HUES64 (cell line): ENCODE data around the gene CREBBP.

ENCODE experiments used
- H3K27ac ChIP-seq: 2 replicates; pipeline ENCODE4 v1.7.0; 2013; ENCODE audit warnings: low read depth, low read length, inconsistent platforms
- H3K27me3 ChIP-seq: 2 replicates; pipeline ENCODE4 v1.6.1; 2013; ENCODE audit warnings: mild to moderate bottlenecking, low read length; ENCODE audit not compliant: insufficient read depth
- H3K36me3 ChIP-seq: 2 replicates; pipeline ENCODE4 v1.6.1; 2013; ENCODE audit warnings: mild to moderate bottlenecking, low read length; ENCODE audit not compliant: insufficient read depth
- H3K4me1 ChIP-seq: 2 replicates; pipeline ENCODE4 v1.6.1; 2013; ENCODE audit warnings: mild to moderate bottlenecking, low read length, moderate library complexity; ENCODE audit not compliant: insufficient read depth
- H3K4me3 ChIP-seq: 2 replicates; pipeline ENCODE4 v1.5.1; 2013; ENCODE audit warnings: mild to moderate bottlenecking, low read length, moderate library complexity
- H3K9ac ChIP-seq: 2 replicates; pipeline ENCODE4 v1.6.1; 2013; ENCODE audit warnings: mild to moderate bottlenecking, low read depth, low read length
- H3K9me3 ChIP-seq: 2 replicates; pipeline ENCODE4 v1.6.1; 2013; ENCODE audit warnings: low read depth, low read length; ENCODE audit not compliant: insufficient read depth
- WGBS: fragments of 150-250, 120-280 bp; methylation state at CpG from one replicate; pipeline ENCODE4 v1.1.7; 2013; ENCODE audit warnings: missing lambda C conversion rate; 5-methylcytosine and 5-hydroxymethylcytosine counted together

Gene CREBBP

DNA sequence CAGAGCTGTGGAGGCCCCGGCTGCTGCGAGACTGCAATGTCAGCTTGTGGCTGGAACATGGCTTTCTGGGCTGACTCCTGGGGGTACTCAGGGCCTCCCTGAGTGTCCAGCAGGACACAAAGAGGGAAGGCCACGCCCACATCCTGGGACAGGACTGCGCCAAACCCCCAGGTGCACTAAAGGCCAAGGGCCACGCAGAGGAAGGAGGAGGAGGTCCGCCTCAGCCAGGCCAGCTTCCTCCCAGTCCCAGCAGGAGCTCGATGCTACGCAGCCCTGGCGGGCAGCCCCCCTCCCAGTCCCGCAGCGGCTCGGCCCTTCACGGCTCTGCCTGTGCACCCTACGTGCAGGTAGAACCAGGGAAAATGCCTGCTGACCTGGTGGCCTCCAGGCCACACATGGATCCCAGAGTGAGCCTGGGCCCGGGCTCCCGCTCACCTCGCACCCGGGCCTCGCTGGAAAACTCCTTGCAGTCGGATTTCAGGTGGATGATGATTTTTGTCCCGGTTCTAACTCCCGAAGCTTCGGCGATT, 204.8 kb downstream of the CREBBP start:
- Histone ChIP-seq H3K9ac (no peak overlapping the region), H3K27me3 (no peaks in the 10 kb centered on the region), H3K4me1 (no peaks in the 10 kb centered on the region), H3K36me3 (peaks cover 96% of the 10 kb centered on the region), H3K9me3 (no peaks in the 10 kb centered on the region), H3K27ac (no peak overlapping the region), H3K4me3 (no peak overlapping the region)
- WGBS, result 94% methylated on average over 24 of the region's 24 CpGs
